Breast epithelium (tissue), 3 donors: ENCODE measurements around the gene COL4A2.

Experiments used
- CTCF ChIP-seq, 3 donors: fragments of 450-650 bp; IDR thresholded peaks; one replicate each; pipeline ENCODE4 v1.5.1; 2016 to 2017; ENCODE audit warnings: antibody characterized with exemption in 3 of 3, mild to moderate bottlenecking in 3 of 3, moderate library complexity in 3 of 3
- POLR2A ChIP-seq: fragments of 450-650 bp; IDR thresholded peaks from one replicate; pipeline ENCODE4 v1.6.1; 2016; ENCODE audit warnings: antibody characterized with exemption, mild to moderate bottlenecking, moderate library complexity
- POLR2AphosphoS5 ChIP-seq, 3 donors: sonication (generic); formaldehyde crosslinking; IDR thresholded peaks; one replicate each; pipeline ENCODE4 v1.6.1; 2017; ENCODE audit warnings: antibody characterized with exemption in 3 of 3

GRCh38 chr13:110475117-110475516 lies 168.0 kb downstream of the COL4A2 start:
- TF ChIP-seq CTCF (IDR thresholded peaks at IDR 0.05) = no peak
- TF ChIP-seq POLR2AphosphoS5 (IDR thresholded peaks at IDR 0.05) = no peak
- TF ChIP-seq POLR2A = no peak
